Sigmoid colon (tissue), 4 donors: ENCODE data around the gene NAT16.
"Not testable (repeated sequence)": the region's sequence is repeated elsewhere in the genome, so short reads cannot be mapped to it uniquely, and the experiment has no call there.

Experiments used
- POLR2A ChIP-seq, 2 donors: fragments of 450-650 bp; IDR thresholded peaks; one replicate each; pipeline ENCODE4 v1.6.1; 2016; ENCODE audit warnings: antibody characterized with exemption in 2 of 2, mild to moderate bottlenecking in 2 of 2, moderate library complexity in 2 of 2
- POLR2AphosphoS5 ChIP-seq, 4 donors: sonication (generic); formaldehyde crosslinking; IDR thresholded peaks; one replicate each; pipeline ENCODE4 v1.6.1; 2017; ENCODE audit warnings: antibody characterized with exemption in 4 of 4
- TF ChIP-seq, protein P1 (sequence below), 4 experiments: fragments of 450-650 bp in 3 of 4; fragments of 200-600 bp in 1 of 4; IDR thresholded peaks; one replicate each; pipeline ENCODE4 v1.5.1; 2016 to 2019; ENCODE audit warnings: antibody characterized with exemption in 4 of 4, mild to moderate bottlenecking in 3 of 4, moderate library complexity in 2 of 4

DNA sequence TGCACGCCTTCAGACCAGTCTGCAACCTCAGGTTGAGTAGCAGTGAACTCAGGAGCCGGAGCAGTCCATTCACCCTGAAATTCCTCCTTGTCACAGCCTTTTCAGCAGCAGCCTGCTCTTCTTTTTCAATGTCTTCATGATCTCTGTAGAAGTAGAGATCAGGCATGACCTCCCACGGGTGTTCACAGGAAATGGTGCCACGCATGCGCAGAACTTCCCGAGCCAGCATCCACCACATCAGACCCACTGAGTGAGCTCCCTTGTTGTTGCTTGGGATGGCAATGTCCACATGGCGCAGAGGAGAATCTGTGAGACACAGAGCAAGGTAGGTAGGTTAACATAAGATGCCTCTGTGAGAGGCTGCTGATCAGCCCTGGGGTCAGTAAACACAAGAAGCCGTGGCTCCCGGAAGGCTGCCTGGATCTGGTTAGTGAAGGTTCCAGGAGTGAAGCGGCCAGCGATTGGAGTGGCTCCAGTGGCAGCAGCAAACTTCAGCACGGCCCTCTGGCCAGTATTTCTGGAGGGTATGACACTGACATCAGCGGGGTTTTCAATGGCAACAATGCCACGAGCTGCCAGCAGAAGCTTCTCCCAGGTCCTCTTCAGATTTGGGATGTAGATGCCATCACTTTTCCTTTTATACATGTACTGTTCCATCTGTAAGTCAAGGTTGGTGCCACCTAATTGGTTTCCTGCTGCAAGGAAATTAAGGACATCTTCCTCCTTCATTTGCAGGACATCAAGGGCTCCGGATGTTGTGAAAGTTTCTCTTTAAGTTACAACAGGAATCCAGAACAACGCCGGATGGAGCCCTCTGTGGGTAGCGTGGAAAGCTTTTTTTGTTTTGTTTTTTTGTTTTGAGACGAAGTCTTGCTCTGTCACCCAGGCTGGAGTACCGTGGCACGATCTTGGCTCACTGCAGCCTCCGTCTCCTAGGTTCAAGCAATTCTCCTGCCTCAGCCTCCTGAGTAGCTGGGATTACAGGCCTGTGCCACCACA lies 23.9 kb upstream of the NAT16 start:
- TF ChIP-seq, protein P1, sequence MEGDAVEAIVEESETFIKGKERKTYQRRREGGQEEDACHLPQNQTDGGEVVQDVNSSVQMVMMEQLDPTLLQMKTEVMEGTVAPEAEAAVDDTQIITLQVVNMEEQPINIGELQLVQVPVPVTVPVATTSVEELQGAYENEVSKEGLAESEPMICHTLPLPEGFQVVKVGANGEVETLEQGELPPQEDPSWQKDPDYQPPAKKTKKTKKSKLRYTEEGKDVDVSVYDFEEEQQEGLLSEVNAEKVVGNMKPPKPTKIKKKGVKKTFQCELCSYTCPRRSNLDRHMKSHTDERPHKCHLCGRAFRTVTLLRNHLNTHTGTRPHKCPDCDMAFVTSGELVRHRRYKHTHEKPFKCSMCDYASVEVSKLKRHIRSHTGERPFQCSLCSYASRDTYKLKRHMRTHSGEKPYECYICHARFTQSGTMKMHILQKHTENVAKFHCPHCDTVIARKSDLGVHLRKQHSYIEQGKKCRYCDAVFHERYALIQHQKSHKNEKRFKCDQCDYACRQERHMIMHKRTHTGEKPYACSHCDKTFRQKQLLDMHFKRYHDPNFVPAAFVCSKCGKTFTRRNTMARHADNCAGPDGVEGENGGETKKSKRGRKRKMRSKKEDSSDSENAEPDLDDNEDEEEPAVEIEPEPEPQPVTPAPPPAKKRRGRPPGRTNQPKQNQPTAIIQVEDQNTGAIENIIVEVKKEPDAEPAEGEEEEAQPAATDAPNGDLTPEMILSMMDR (IDR thresholded peaks at IDR 0.05), result not testable (repeated sequence)
- TF ChIP-seq POLR2A, POLR2AphosphoS5 (IDR thresholded peaks at IDR 0.05): not testable (repeated sequence)
